MM.1S (cell line): ENCODE measurements around the gene FNDC8.

ENCODE experiments used
- DNase-seq: peaks from one replicate; pipeline ENCODE4 v3.0.0-alpha.2; 2015
- H2AFZ ChIP-seq: fragments of 300-600 bp; sonication (generic); 2 replicates; pipeline ENCODE4 v1.6.0; 2016; ENCODE audit warnings: antibody characterized with exemption, low read length
- H3F3A ChIP-seq: fragments of 300-600 bp; sonication (generic); 2 replicates; pipeline ENCODE4 v1.6.1; 2016; ENCODE audit warnings: mild to moderate bottlenecking, antibody characterized with exemption, low read length, moderate library complexity, mixed read lengths; ENCODE audit not compliant: insufficient read depth
- H3K27ac ChIP-seq: fragments of 300-600 bp; sonication (generic); 2 replicates; pipeline ENCODE4 v1.5.1; 2016; ENCODE audit warnings: mild to moderate bottlenecking, low read length
- H3K27me3 ChIP-seq: fragments of 300-600 bp; sonication (generic); replicated peaks from 2 replicates; pipeline ENCODE4 v1.6.0; 2016; ENCODE audit warnings: low read length; ENCODE audit not compliant: insufficient read depth
- H3K36me3 ChIP-seq: fragments of 300-600 bp; sonication (generic); replicated peaks from 2 replicates; pipeline ENCODE4 v1.6.1; 2016; ENCODE audit warnings: mild to moderate bottlenecking, low read length, mixed read lengths; ENCODE audit not compliant: insufficient read depth
- H3K4me1 ChIP-seq: fragments of 300-600 bp; sonication (generic); 2 replicates; pipeline ENCODE4 v1.6.1; 2016; ENCODE audit warnings: low read length, mixed read lengths
- H3K4me2 ChIP-seq: fragments of 300-600 bp; sonication (generic); 2 replicates; pipeline ENCODE4 v1.6.0; 2016; ENCODE audit warnings: low read depth, low read length
- H3K4me3 ChIP-seq: fragments of 300-600 bp; sonication (generic); 2 replicates; pipeline ENCODE4 v1.5.1; 2016; ENCODE audit warnings: low read length, mixed read lengths
- H3K79me2 ChIP-seq: fragments of 300-600 bp; sonication (generic); 2 replicates; pipeline ENCODE4 v1.6.1; 2016; ENCODE audit warnings: mixed run types, low read length, mixed read lengths
- H3K9ac ChIP-seq: fragments of 300-600 bp; sonication (generic); 2 replicates; pipeline ENCODE4 v1.6.1; 2016; ENCODE audit warnings: low read length, mixed read lengths
- H3K9me2 ChIP-seq: fragments of 300-600 bp; sonication (generic); replicated peaks from 2 replicates; pipeline ENCODE4 v1.6.1; 2016; ENCODE audit warnings: mild to moderate bottlenecking, low read length, mixed read lengths; ENCODE audit not compliant: insufficient read depth
- H3K9me3 ChIP-seq: fragments of 300-600 bp; sonication (generic); replicated peaks from 2 replicates; pipeline ENCODE4 v1.6.1; 2016; ENCODE audit warnings: mild to moderate bottlenecking, low read length, mixed read lengths; ENCODE audit not compliant: insufficient read depth
- H4K20me1 ChIP-seq: fragments of 300-600 bp; sonication (generic); 2 replicates; pipeline ENCODE4 v1.6.1; 2016; ENCODE audit warnings: mild to moderate bottlenecking, low read length, moderate library complexity, mixed read lengths; ENCODE audit not compliant: insufficient read depth
- CTCF ChIP-seq: fragments of 300-600 bp; sonication (generic); IDR thresholded peaks from 2 replicates; pipeline ENCODE4 v1.5.1; 2016; ENCODE audit warnings: antibody characterized with exemption, low read length, mixed read lengths
- EZH2 ChIP-seq: fragments of 300-600 bp; sonication (generic); optimal IDR thresholded peaks from 2 replicates; pipeline ENCODE3; 2017; ENCODE audit warnings: low read depth, mild to moderate bottlenecking, antibody characterized with exemption, low read length, mixed read lengths
- EZH2phosphoT487 ChIP-seq: fragments of 300-600 bp; sonication (generic); IDR thresholded peaks from 2 replicates; pipeline ENCODE4 v1.6.1; 2018; ENCODE audit warnings: antibody characterized with exemption, low read length

FNDC8 gene

GRCh38 chr17:35129973-35130351 lies 8.5 kb downstream of the FNDC8 start:
- TF ChIP-seq EZH2phosphoT487 (no peak), EZH2 (no peak), CTCF (no peak)
- no peak for DNase-seq
- Histone ChIP-seq H3K4me3 (no peak overlapping the region), H3K36me3 (peaks cover 5% of the 10 kb centered on the region), H3K79me2 (no peaks in the 10 kb centered on the region), H2AFZ (no peak overlapping the region), H3K9ac (no peak overlapping the region), H4K20me1 (no peaks in the 10 kb centered on the region), H3F3A (no peaks in the 10 kb centered on the region), H3K9me3 (no peaks in the 10 kb centered on the region), H3K9me2 (no peaks in the 10 kb centered on the region), H3K27ac (no peak overlapping the region), H3K4me2 (no peak overlapping the region), H3K4me1 (no peaks in the 10 kb centered on the region), H3K27me3 (no peaks in the 10 kb centered on the region)

GRCh38 chr17:35130392-35130791 lies 9.0 kb downstream of the FNDC8 start:
- TF ChIP-seq EZH2 = no peak
- no peak for TF ChIP-seq CTCF
- TF ChIP-seq EZH2phosphoT487 = no peak
- no peaks in the 10 kb centered on the region for H3K27me3 ChIP-seq
- no peaks in the 10 kb centered on the region for H3K9me3 ChIP-seq
- no peak overlapping the region for H3K9ac ChIP-seq
- no peak overlapping the region for H3K27ac ChIP-seq
- no peaks in the 10 kb centered on the region for H3K4me1 ChIP-seq
- H2AFZ ChIP-seq = no peak overlapping the region
- H4K20me1 ChIP-seq = no peaks in the 10 kb centered on the region
- no peaks in the 10 kb centered on the region for H3K79me2 ChIP-seq
- H3K9me2 ChIP-seq = no peaks in the 10 kb centered on the region
- H3F3A ChIP-seq = no peaks in the 10 kb centered on the region
- peaks cover 9% of the 10 kb centered on the region for H3K36me3 ChIP-seq
- H3K4me3 ChIP-seq = no peak overlapping the region
- no peak for DNase-seq
- H3K4me2 ChIP-seq = no peak overlapping the region

GRCh38 chr17:35132099-35132498 lies 10.7 kb downstream of the FNDC8 start:
- DNase-seq = no peak
- H3K4me2 ChIP-seq = no peak overlapping the region
- H3K27ac ChIP-seq = no peak overlapping the region
- no peaks in the 10 kb centered on the region for H3K4me1 ChIP-seq
- H4K20me1 ChIP-seq = no peaks in the 10 kb centered on the region
- no peaks in the 10 kb centered on the region for H3F3A ChIP-seq
- H3K79me2 ChIP-seq = no peaks in the 10 kb centered on the region
- no peaks in the 10 kb centered on the region for H3K9me3 ChIP-seq
- H3K27me3 ChIP-seq = no peaks in the 10 kb centered on the region
- no peak overlapping the region for H2AFZ ChIP-seq
- H3K9ac ChIP-seq = no peak overlapping the region
- no peak overlapping the region for H3K4me3 ChIP-seq
- no peaks in the 10 kb centered on the region for H3K9me2 ChIP-seq
- TF ChIP-seq EZH2 (no peak), EZH2phosphoT487 (no peak), CTCF (no peak)
- peaks cover 9% of the 10 kb centered on the region for H3K36me3 ChIP-seq
